ENCODE measurements around the gene TRPM3. TPM values are rescaled to one million over a fixed set of nuclear protein-coding genes. Genes with fewer than 3 reads are reported as not detected.
A peak's percentile ranks its signal among the peaks of the same experiment; 100 is the strongest.

The TRPM3 gene
- total RNA-seq, 1 donor, result 0.72 TPM

DNA sequence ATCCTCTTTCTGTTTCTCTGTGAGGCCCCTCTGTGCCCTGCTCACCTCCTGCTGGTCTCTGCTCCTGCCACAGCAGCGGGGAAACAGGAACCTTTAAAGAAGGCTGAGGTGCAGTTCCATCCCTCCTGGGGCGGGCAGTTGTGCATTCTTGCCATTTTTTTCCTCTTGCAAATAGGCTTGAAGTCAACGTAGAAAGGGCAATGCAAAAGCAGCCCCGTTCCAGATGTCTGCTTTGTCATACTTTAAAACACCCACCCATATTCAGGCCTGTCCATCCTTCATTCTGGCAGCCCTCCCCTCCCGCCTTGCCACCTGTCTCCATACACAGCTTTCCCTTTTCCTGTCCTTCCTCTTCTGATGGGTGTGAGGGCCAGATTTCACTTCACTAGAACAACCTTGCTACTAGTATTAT, 641.5 kb downstream of the TRPM3 start:
- Histone ChIP-seq H3K4me1 (ENCODE audit: insufficient read depth, low read length) (peaks cover 20% of the 10 kb centered on the region), H3K27ac (ENCODE audit: low read depth, low read length) (peak overlapping the region; percentile 73), H3K79me2 (ENCODE audit: insufficient read depth, low read length) (no peaks in the 10 kb centered on the region), H3K36me3 (ENCODE audit: insufficient read depth, low read length) (no peaks in the 10 kb centered on the region), H3K4me3 (ENCODE audit: insufficient read depth, low read length) (no peak overlapping the region), H2AFZ (ENCODE audit: low read length) (peak overlapping the region; percentile 66), H3K9me3 (ENCODE audit: low read depth, low read length) (no peaks in the 10 kb centered on the region), H4K20me1 (ENCODE audit: insufficient read depth, low read length) (no peaks in the 10 kb centered on the region), H3K4me2 (ENCODE audit: insufficient read depth, low read length) (peak overlapping the region; percentile 60), H3K27me3 (ENCODE audit: insufficient read depth, low read length) (no peaks in the 10 kb centered on the region)
- TF ChIP-seq CTCF (IDR thresholded peaks at IDR 0.05; ENCODE audit: extremely low read depth, low read depth, low read length), result no peak
- no peak for DNase-seq (ENCODE audit: insufficient read length, low spot score, missing footprints)

Small RNA genes within 50 kb of the gene (small RNA-seq; reads per million reads assigned to genes)
- gene MIR204 (3.3 reads per million, percentile 80 among the genes with 10 or more reads in this experiment), gene RN7SL726P (not detected)
